ENCODE data around the gene TLX2. TPM values are rescaled to one million over a fixed set of nuclear protein-coding genes. Genes with fewer than 3 reads are reported as not detected.
A peak's percentile ranks its signal among the peaks of the same experiment; 100 is the strongest.

The TLX2 gene
- total RNA-seq, 2 donors from 2014 or later = not detected

DNA sequence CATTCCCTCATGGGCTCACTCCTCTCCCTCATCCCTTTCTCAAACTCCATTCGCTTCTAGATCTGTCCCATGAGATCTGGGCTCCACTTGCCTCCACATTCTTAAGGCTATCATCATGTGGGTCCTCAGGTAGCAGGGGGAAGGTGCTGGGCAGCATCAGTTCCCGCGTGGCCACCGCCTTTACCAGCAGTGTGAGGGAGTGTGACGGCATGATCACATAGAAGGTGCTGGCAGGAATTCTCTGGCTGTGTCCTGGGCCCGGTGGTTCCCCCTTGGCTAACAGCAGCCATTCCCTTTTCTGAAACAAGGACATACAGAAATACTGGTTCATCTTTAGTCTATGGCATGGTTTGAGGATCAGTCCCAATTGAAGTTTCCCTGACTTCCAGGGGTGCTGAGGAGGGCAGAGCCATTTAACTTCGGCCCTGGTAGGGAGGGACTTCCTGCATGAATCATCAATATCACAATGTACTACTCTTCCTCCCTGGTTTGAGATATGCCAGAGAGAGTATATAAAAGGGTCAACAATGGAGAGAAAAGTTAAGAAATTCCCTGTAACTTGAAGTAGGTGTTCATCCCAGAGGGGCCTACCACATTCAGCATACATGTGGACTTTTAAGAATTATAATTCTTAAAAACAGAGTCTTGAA, 48.0 kb downstream of the TLX2 start:
- no peak for DNase-seq
- ATAC-seq = no peak
- intact Hi-C loops (cut with DNase I) = no loop called here

DNA sequence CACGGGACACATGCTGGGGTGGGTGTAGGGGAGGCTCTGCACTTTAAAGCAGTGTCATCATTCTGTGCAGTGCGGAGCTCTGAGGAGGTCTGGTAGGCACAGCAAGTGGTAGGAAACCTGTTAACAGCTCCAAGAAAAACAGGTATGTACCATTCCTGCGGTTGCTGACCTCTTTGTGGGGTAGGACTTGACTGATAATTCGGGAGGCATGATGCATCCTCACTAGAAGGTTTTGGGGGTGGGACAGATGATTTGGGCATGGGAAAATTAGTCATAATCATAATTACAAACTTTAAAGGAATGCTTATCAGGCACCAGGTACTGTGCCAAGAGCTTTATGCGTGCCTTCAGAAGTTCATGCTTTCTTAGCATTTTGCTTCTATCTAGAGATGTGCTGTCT, 50.0 kb downstream of the TLX2 start:
- ATAC-seq (peak; percentile 23 to 82), DNase-seq (no peak)
- intact Hi-C loops (cut with DNase I) = no loop called here

DNA sequence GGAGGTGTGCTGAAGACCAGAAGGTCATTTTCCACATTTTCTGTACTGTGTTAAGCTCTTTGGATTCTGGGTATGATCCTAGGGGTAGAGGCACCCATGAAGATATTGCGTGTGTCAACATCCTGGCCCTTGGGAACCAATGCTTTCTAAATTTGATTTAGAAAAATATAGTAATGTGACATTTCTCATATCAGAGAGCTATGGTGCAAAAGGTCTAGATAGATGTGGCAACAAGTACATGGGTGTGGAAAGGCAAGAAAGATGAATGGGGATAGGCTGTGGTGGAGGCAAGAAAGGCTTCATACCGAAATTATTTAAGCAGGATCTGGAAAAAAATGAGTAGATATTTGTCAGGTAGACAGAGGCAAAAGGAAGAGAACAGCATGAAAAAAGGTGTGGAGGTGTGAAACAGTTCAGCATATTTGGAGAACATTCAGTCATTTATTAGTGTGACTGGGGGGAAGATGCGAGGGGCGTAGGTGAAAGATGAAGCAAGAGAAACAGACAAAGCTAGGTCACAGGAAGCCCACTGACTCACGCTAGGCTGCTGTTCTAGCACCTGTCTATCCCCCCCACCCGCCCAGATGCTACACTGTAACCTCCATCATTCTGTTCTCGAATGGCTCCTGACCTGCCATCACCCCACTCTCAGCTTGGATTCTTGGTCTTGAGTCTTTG, 52.0 kb downstream of the TLX2 start:
- ATAC-seq = no peak
- intact Hi-C loops (cut with DNase I) = no loop called here

DNA sequence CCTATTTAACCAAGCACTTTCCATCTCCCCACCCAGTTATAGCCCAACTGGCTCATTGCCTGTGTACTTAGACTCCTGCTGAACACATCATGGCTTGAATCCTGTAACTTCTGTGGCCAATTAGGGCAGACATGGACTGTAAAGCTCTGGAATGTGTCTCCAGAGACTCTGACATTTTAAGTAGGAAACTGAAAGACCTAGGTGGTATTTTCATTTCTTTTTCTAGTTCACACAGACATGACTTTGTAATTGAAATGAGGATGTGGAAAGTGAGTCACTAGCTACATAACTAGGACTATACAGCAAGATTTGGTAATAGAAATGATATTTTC, 52.5 kb downstream of the TLX2 start:
- ATAC-seq = peak; percentile 29 to 73
- intact Hi-C loops (cut with DNase I) = no loop called here
- no peak for DNase-seq

More for the DNA sequence above, 52.0 kb downstream of the TLX2 start:
- DNase-seq = no peak

Other genes with a start within 250 kb of the TLX2 start
- gene SLC4A5, start 171.0 kb upstream of the TLX2 start, total RNA-seq = 1 to 10 TPM; 1.2 to 1.7 TPM
- gene DCTN1, start 134.1 kb upstream of the TLX2 start, total RNA-seq = 100 to 1,000 TPM; 106 to 118 TPM
- under 1 TPM; 0.59 to 0.79 TPM for gene C2orf81, start 92.8 kb upstream of the TLX2 start, total RNA-seq
- 1 to 10 TPM; 4.1 to 5.5 TPM for gene WDR54, start 92.7 kb upstream of the TLX2 start, total RNA-seq
- 10 to 100 TPM; 14.1 to 18.7 TPM for gene RTKN, start 72.5 kb upstream of the TLX2 start, total RNA-seq
- 10 to 100 TPM; 21.1 to 22.1 TPM for gene INO80B, start 59.4 kb upstream of the TLX2 start, total RNA-seq
- gene WBP1, start 56.0 kb upstream of the TLX2 start, total RNA-seq = 10 to 100 TPM; 42.2 to 56.7 TPM
- 10 to 100 TPM; 25.3 to 32.7 TPM for gene MOGS, start 49.1 kb upstream of the TLX2 start, total RNA-seq
- gene MRPL53, start 41.8 kb upstream of the TLX2 start, total RNA-seq = 100 to 1,000 TPM; 110 to 127 TPM
- 1 to 10 TPM; 6.8 to 8.8 TPM for gene CCDC142, start 31.5 kb upstream of the TLX2 start, total RNA-seq
- 10 to 100 TPM; 11.9 TPM for gene TTC31, start 31.4 kb upstream of the TLX2 start, total RNA-seq
- gene LBX2, start 14.8 kb upstream of the TLX2 start, total RNA-seq = 1 to 10 TPM in 1 of 2 donors, under 1 TPM in 1; 0.60 to 1.0 TPM
- gene PCGF1, start 6.8 kb upstream of the TLX2 start, total RNA-seq = 10 to 100 TPM; 18.3 to 24.0 TPM
- not detected for gene DQX1, start 11.8 kb downstream of the TLX2 start, total RNA-seq
- gene AUP1, start 15.3 kb downstream of the TLX2 start, total RNA-seq = 10 to 100 TPM; 62.2 to 78.3 TPM
- gene HTRA2, start 15.5 kb downstream of the TLX2 start, total RNA-seq = 10 to 100 TPM; 28.7 to 29.3 TPM
- 1 to 10 TPM; 4.1 to 8.4 TPM for gene LOXL3, start 39.5 kb downstream of the TLX2 start, total RNA-seq
- gene DOK1, start 40.3 kb downstream of the TLX2 start, total RNA-seq = 10 to 100 TPM in 1 of 2 donors, 1 to 10 TPM in 1; 7.9 to 12.4 TPM
- gene M1AP, start 133.9 kb downstream of the TLX2 start, total RNA-seq = under 1 TPM; 0.44 to 0.65 TPM
- gene SEMA4F, start 139.8 kb downstream of the TLX2 start, total RNA-seq = 1 to 10 TPM; 3.4 to 6.1 TPM